ENCODE data around the gene RBP4. TPM values are rescaled to one million over a fixed set of nuclear protein-coding genes. Genes with fewer than 3 reads are reported as not detected.

The RBP4 gene
- total and polyA plus RNA-seq, 10 of the 15 experiments (the other 5 are each of a cell fraction or from before 2014, with no cell fraction given), result 1.2 TPM; not detected in 9

GRCh38 chr10:93589648-93590562 lies 11.1 kb downstream of the RBP4 start:
- H3K27ac ChIP-seq (ENCODE audit: control insufficient read depth, insufficient read depth), result no peak overlapping the region
- ChIA-PET POLR2A (no interaction called here), SMC1A (ENCODE audit: uncharacterized antibody, unreplicated experiment) (no interaction called here), CTCF (interaction anchor here (1.0 kb wide), 1 partner anchor 29 kb away, joined by 3 read pairs; no protein-coding TSS in a partner anchor), RAD21 (ENCODE audit: unreplicated experiment) (no interaction called here)
- no peaks in the 10 kb centered on the region for H3K36me3 ChIP-seq (ENCODE audit: control insufficient read depth in 2 of 2, insufficient read depth in 2 of 2, low read length in 1 of 2)
- no peak for FAIRE-seq
- no peak overlapping the region for H2AFZ ChIP-seq (ENCODE audit: control insufficient read depth, low read depth, low read length)
- no peak for DNase-seq (ENCODE audit: low read depth, low spot score)
- H3K9ac ChIP-seq (ENCODE audit: control insufficient read depth, insufficient read depth, low read length), result no peak overlapping the region
- intact Hi-C loops (cut with micrococcal nuclease; ENCODE audit: unreplicated experiment), result no loop called here
- no peak for ATAC-seq
- TF ChIP-seq FOXK2 (IDR thresholded peaks at IDR 0.05) (no peak), USF2 (IDR thresholded peaks at IDR 0.05; ENCODE audit: borderline replicate concordance, low read depth, low read length) (no peak), ZBTB33 (IDR thresholded peaks at IDR 0.05) (no peak), HSF1 (IDR thresholded peaks at IDR 0.05; ENCODE audit: low read depth, low read length) (no peak), WRNIP1 (IDR thresholded peaks at IDR 0.05; ENCODE audit: borderline replicate concordance, low read depth, low read length) (no peak), CHD1 (IDR thresholded peaks at IDR 0.05; ENCODE audit: low read depth, low read length) (no peak), NR2F1 (conservative IDR thresholded peaks at IDR 0.05) (no peak), RAD51 (IDR thresholded peaks at IDR 0.05) (no peak), STAT3 (IDR thresholded peaks at IDR 0.05; ENCODE audit: low read depth, low read length) (no peak), RB1 (IDR thresholded peaks at IDR 0.05; ENCODE audit: borderline replicate concordance) (no peak), JUNB (IDR thresholded peaks at IDR 0.05) (no peak), TCF7 (IDR thresholded peaks at IDR 0.05; ENCODE audit: borderline replicate concordance) (no peak), CBX3 (IDR thresholded peaks at IDR 0.05; ENCODE audit: borderline replicate concordance, low read depth) (no peak), PAX5 (IDR thresholded peaks at IDR 0.05; ENCODE audit: borderline replicate concordance, low read depth, low read length) (no peak), ATF7 (IDR thresholded peaks at IDR 0.05; ENCODE audit: low read depth) (no peak), IRF4 (IDR thresholded peaks at IDR 0.05; ENCODE audit: low read depth, low read length) (no peak)
- TF ChIP-seq, protein P1, sequence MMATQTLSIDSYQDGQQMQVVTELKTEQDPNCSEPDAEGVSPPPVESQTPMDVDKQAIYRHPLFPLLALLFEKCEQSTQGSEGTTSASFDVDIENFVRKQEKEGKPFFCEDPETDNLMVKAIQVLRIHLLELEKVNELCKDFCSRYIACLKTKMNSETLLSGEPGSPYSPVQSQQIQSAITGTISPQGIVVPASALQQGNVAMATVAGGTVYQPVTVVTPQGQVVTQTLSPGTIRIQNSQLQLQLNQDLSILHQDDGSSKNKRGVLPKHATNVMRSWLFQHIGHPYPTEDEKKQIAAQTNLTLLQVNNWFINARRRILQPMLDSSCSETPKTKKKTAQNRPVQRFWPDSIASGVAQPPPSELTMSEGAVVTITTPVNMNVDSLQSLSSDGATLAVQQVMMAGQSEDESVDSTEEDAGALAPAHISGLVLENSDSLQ (IDR thresholded peaks at IDR 0.05), result no peak
- TF ChIP-seq, protein P2, sequence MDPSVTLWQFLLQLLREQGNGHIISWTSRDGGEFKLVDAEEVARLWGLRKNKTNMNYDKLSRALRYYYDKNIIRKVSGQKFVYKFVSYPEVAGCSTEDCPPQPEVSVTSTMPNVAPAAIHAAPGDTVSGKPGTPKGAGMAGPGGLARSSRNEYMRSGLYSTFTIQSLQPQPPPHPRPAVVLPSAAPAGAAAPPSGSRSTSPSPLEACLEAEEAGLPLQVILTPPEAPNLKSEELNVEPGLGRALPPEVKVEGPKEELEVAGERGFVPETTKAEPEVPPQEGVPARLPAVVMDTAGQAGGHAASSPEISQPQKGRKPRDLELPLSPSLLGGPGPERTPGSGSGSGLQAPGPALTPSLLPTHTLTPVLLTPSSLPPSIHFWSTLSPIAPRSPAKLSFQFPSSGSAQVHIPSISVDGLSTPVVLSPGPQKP (IDR thresholded peaks at IDR 0.05; ENCODE audit: low read depth, low read length), result no peak
- no peaks in the 10 kb centered on the region for H3K9me3 ChIP-seq (replicated peaks; ENCODE audit: control insufficient read depth, insufficient read depth, low read length)
- H4K20me1 ChIP-seq (ENCODE audit: control insufficient read depth, insufficient read depth), result no peaks in the 10 kb centered on the region
- no peaks in the 10 kb centered on the region for H3K79me2 ChIP-seq (ENCODE audit: control insufficient read depth, insufficient read depth, low read length)
- no peak overlapping the region for H3K4me3 ChIP-seq
- H3K4me1 ChIP-seq (ENCODE audit: control insufficient read depth, insufficient read depth, low read length), result no peaks in the 10 kb centered on the region
- no TSS peak for BruUV-seq (replicated peaks)
- H3K27me3 ChIP-seq (replicated peaks in 1 of 2; ENCODE audit: control insufficient read depth in 2 of 2, insufficient read depth in 2 of 2, low read length in 1 of 2), result peaks cover 0 to 3% of the 10 kb centered on the region in 2 experiments; a peak in 1 of 4 replicates
- in situ Hi-C loops (cut with MboI), result no loop called here
- WGBS (ENCODE audit: insufficient coverage, insufficient replicate concordance, low lambda C conversion rate, missing lambda C conversion rate), result 27% methylated on average over 15 of the region's 15 CpGs
- no peak overlapping the region for H3K4me2 ChIP-seq (ENCODE audit: control insufficient read depth, insufficient read depth)
